Measurements from ENCODE around the gene CDC26.
"Not testable (repeated sequence)": the region's sequence is repeated elsewhere in the genome, so short reads cannot be mapped to it uniquely, and the experiment has no call there.

CDC26 gene

GRCh38 chr9:113246928-113247327, 28.4 kb downstream of the CDC26 start:
- no peak for FAIRE-seq
- no peak for DNase-seq (ENCODE audit: extremely low spot score, insufficient read length, low read depth)

- FAIRE-seq (no peak), DNase-seq (ENCODE audit: extremely low spot score, insufficient read length, low read depth) (no peak)
Observed at GRCh38 chr9:113245894-113246293, 29.5 kb downstream of the CDC26 start.

- no peak for FAIRE-seq
- no peak for DNase-seq (ENCODE audit: extremely low spot score, insufficient read length, low read depth)
Observed at GRCh38 chr9:113244556-113244955, 30.8 kb downstream of the CDC26 start.

GRCh38 chr9:113241161-113241560, 34.2 kb downstream of the CDC26 start:
- FAIRE-seq (no peak), DNase-seq (ENCODE audit: extremely low spot score, insufficient read length, low read depth) (no peak)

GRCh38 chr9:113238859-113239232, 36.5 kb downstream of the CDC26 start:
- FAIRE-seq: no peak
- no peak for DNase-seq (ENCODE audit: extremely low spot score, insufficient read length, low read depth)

GRCh38 chr9:113238202-113238858, 37.0 kb downstream of the CDC26 start:
- DNase-seq (ENCODE audit: extremely low spot score, insufficient read length, low read depth): no peak
- no peak for FAIRE-seq

- no peak for DNase-seq (ENCODE audit: extremely low spot score, insufficient read length, low read depth)
- FAIRE-seq: no peak
Observed at GRCh38 chr9:113237026-113237425, 38.3 kb downstream of the CDC26 start.

- not testable (repeated sequence) for FAIRE-seq; DNase-seq (ENCODE audit: extremely low spot score, insufficient read length, low read depth)
Observed at GRCh38 chr9:113235701-113236255, 39.6 kb downstream of the CDC26 start.

GRCh38 chr9:113231701-113232100, 43.7 kb downstream of the CDC26 start:
- no peak for FAIRE-seq

GRCh38 chr9:113228130-113228665, 47.2 kb downstream of the CDC26 start:
- no peak for DNase-seq (ENCODE audit: extremely low spot score, insufficient read length, low read depth)
- no peak for FAIRE-seq

More at GRCh38 chr9:113231701-113232100, 43.7 kb downstream of the CDC26 start:
- DNase-seq (ENCODE audit: extremely low spot score, insufficient read length, low read depth): no peak

- no peak for FAIRE-seq
- DNase-seq (ENCODE audit: extremely low spot score, insufficient read length, low read depth): no peak
Observed at GRCh38 chr9:113227436-113227835, 47.9 kb downstream of the CDC26 start.

GRCh38 chr9:113223963-113224362, 51.4 kb downstream of the CDC26 start:
- DNase-seq (ENCODE audit: extremely low spot score, insufficient read length, low read depth) (no peak), FAIRE-seq (no peak)

- no peak for FAIRE-seq
Observed at GRCh38 chr9:113222482-113222841, 52.9 kb downstream of the CDC26 start.

GRCh38 chr9:113221800-113222481, 53.4 kb downstream of the CDC26 start:
- DNase-seq (ENCODE audit: extremely low spot score, insufficient read length, low read depth) (no peak), FAIRE-seq (no peak)

More at GRCh38 chr9:113222482-113222841, 52.9 kb downstream of the CDC26 start:
- DNase-seq (ENCODE audit: extremely low spot score, insufficient read length, low read depth): no peak

- DNase-seq (ENCODE audit: extremely low spot score, insufficient read length, low read depth) (peak; percentile 93), FAIRE-seq (peak; percentile 96)
Observed at GRCh38 chr9:113221003-113221799, 54.2 kb downstream of the CDC26 start, which contains the start of the genes FKBP15 and SLC31A1. Gene FKBP15, minus strand, starts transcription at chr9:113221277. Its CDS starts 34 bp downstream, at chr9:113221243. Gene SLC31A1, plus strand, starts transcription at chr9:113221544. Its CDS starts 34,605 bp downstream, at chr9:113256149.

- no peak for FAIRE-seq
- no peak for DNase-seq (ENCODE audit: extremely low spot score, insufficient read length, low read depth)
Observed at GRCh38 chr9:113220467-113221002, 54.8 kb downstream of the CDC26 start.

- DNase-seq (ENCODE audit: extremely low spot score, insufficient read length, low read depth): no peak
Observed at GRCh38 chr9:113219969-113220368, 55.4 kb downstream of the CDC26 start.

GRCh38 chr9:113219186-113219936, 56.0 kb downstream of the CDC26 start:
- FAIRE-seq: peak; percentile 83

More at GRCh38 chr9:113219969-113220368, 55.4 kb downstream of the CDC26 start:
- peak; percentile 85 for FAIRE-seq

More at GRCh38 chr9:113219186-113219936, 56.0 kb downstream of the CDC26 start:
- no peak for DNase-seq (ENCODE audit: extremely low spot score, insufficient read length, low read depth)
